KOPT-K1 (cell line): Measurements from ENCODE around the gene ANKRD26.

ENCODE experiments used
- H3K27ac ChIP-seq: fragments of 200-600 bp; sonication (generic); 2 replicates; pipeline ENCODE4 v1.5.1; 2016; ENCODE audit warnings: antibody characterized with exemption, mild to moderate bottlenecking, low read depth, low read length; ENCODE audit not compliant: poor library complexity, severe bottlenecking
- H3K36me3 ChIP-seq: fragments of 200-600 bp; sonication (generic); 2 replicates; pipeline ENCODE4 v1.5.1; 2017; ENCODE audit warnings: antibody characterized with exemption, mild to moderate bottlenecking, low read length, moderate library complexity; ENCODE audit not compliant: insufficient read depth
- H3K9me3 ChIP-seq: fragments of 200-600 bp; sonication (generic); 2 replicates; pipeline ENCODE4 v1.5.1; 2017; ENCODE audit warnings: antibody characterized with exemption, low read length, mild to moderate bottlenecking; ENCODE audit not compliant: insufficient read depth, poor library complexity, severe bottlenecking

The ANKRD26 gene

GRCh38 chr10:26977635-26978034 is 122.7 kb downstream of the ANKRD26 start:
- Histone ChIP-seq H3K27ac (no peak overlapping the region), H3K9me3 (no peaks in the 10 kb centered on the region), H3K36me3 (no peaks in the 10 kb centered on the region)

GRCh38 chr10:26970667-26971066 is 129.6 kb downstream of the ANKRD26 start:
- Histone ChIP-seq H3K36me3 (no peaks in the 10 kb centered on the region), H3K27ac (no peak overlapping the region), H3K9me3 (no peaks in the 10 kb centered on the region)

GRCh38 chr10:26969145-26969926 is 131.0 kb downstream of the ANKRD26 start:
- no peak overlapping the region for H3K27ac ChIP-seq
- H3K9me3 ChIP-seq, result no peaks in the 10 kb centered on the region
- no peaks in the 10 kb centered on the region for H3K36me3 ChIP-seq

GRCh38 chr10:26962835-26963234 is 137.5 kb downstream of the ANKRD26 start:
- no peaks in the 10 kb centered on the region for H3K9me3 ChIP-seq
- H3K36me3 ChIP-seq, result no peaks in the 10 kb centered on the region
- no peak overlapping the region for H3K27ac ChIP-seq

GRCh38 chr10:26960308-26960707 is 140.0 kb downstream of the ANKRD26 start:
- H3K27ac ChIP-seq, result no peak overlapping the region
- no peaks in the 10 kb centered on the region for H3K9me3 ChIP-seq
- no peaks in the 10 kb centered on the region for H3K36me3 ChIP-seq

- Histone ChIP-seq H3K27ac (no peak overlapping the region), H3K36me3 (no peaks in the 10 kb centered on the region), H3K9me3 (no peaks in the 10 kb centered on the region)
Observed at GRCh38 chr10:26959841-26960240, 140.5 kb downstream of the ANKRD26 start.
